PC-9 (cell line): ENCODE measurements around the gene RTL1. TPM values are rescaled to one million over a fixed set of nuclear protein-coding genes. Genes with fewer than 3 reads are reported as not detected.

ENCODE experiments used
- BruUV-seq: library from RNA; stranded (reverse); fragments of 400-500 nt; replicated peaks from 2 replicates; lab custom pipeline; 2021; lab: Mats Ljungman, UMichigan
- CTCF ChIA-PET: fragments of 300-600 bp; sonication (Branson Sonifier 250); formaldehyde crosslinking; loops from one replicate; lab custom pipeline; 2022; ENCODE audit warnings: antibody characterized with exemption; lab: Charles Lee
- POLR2A ChIA-PET: fragments of 300-600 bp; sonication (Branson Sonifier 250); formaldehyde crosslinking; loops from one replicate; lab custom pipeline; 2022; ENCODE audit warnings: antibody characterized with exemption; ENCODE audit not compliant: unreplicated experiment; lab: Charles Lee
- DNase-seq, 2 experiments: peaks; one replicate each; pipeline versions ENCODE4 v3.0.0 to v3.0.0-alpha.2; 2015 to 2022; ENCODE audit warnings: mixed read lengths in 1 of 2
- H2AFZ ChIP-seq: fragments of 200-600 bp; sonication (generic); 2 replicates; pipeline ENCODE4 v1.8.1; 2017; ENCODE audit warnings: antibody characterized with exemption
- H3F3A ChIP-seq: fragments of 200-600 bp; sonication (generic); 2 replicates; pipeline ENCODE4 v1.8.1; 2017; ENCODE audit warnings: antibody characterized with exemption, mild to moderate bottlenecking, low read depth; ENCODE audit not compliant: insufficient read depth
- H3K27ac ChIP-seq: fragments of 200-600 bp; sonication (generic); 2 replicates; pipeline ENCODE4 v1.6.1; 2016; ENCODE audit warnings: mixed run types
- H3K27me3 ChIP-seq: fragments of 200-600 bp; sonication (generic); 2 replicates; pipeline ENCODE4 v1.6.1; 2016; ENCODE audit warnings: low read depth, mixed run types; ENCODE audit not compliant: insufficient read depth
- H3K36me3 ChIP-seq: fragments of 200-600 bp; sonication (generic); 2 replicates; pipeline ENCODE4 v1.6.1; 2016; ENCODE audit warnings: low read depth, mixed run types
- H3K4me1 ChIP-seq: fragments of 200-600 bp; sonication (generic); replicated peaks from 2 replicates; pipeline ENCODE4 v1.6.1; 2016; ENCODE audit warnings: mixed run types; ENCODE audit not compliant: insufficient read depth
- H3K4me2 ChIP-seq: fragments of 200-600 bp; sonication (generic); 2 replicates; pipeline ENCODE4 v1.6.1; 2017; ENCODE audit warnings: mixed run types
- H3K4me3 ChIP-seq: fragments of 200-600 bp; sonication (generic); 2 replicates; pipeline ENCODE4 v1.6.1; 2016; ENCODE audit warnings: mixed run types
- H3K79me2 ChIP-seq: fragments of 200-600 bp; sonication (generic); 2 replicates; pipeline ENCODE4 v1.6.1; 2017; ENCODE audit warnings: low read depth, mixed run types
- H3K9me2 ChIP-seq: fragments of 200-600 bp; sonication (generic); 2 replicates; pipeline ENCODE4 v1.8.1; 2017; ENCODE audit warnings: mild to moderate bottlenecking; ENCODE audit not compliant: insufficient read depth
- H3K9me3 ChIP-seq: fragments of 200-600 bp; sonication (generic); 2 replicates; pipeline ENCODE4 v1.8.1; 2016; ENCODE audit warnings: low read depth; ENCODE audit not compliant: insufficient read depth
- H4K20me1 ChIP-seq: fragments of 200-600 bp; sonication (generic); 2 replicates; pipeline ENCODE4 v1.8.1; 2017; ENCODE audit not compliant: insufficient read depth
- CTCF ChIP-seq: fragments of 200-600 bp; sonication (generic); conservative IDR thresholded peaks from 2 replicates; pipeline ENCODE4 v1.6.1; 2017; ENCODE audit warnings: mixed run types, antibody characterized with exemption, mild to moderate bottlenecking, moderate library complexity
- EZH2 ChIP-seq: fragments of 200-600 bp; sonication (generic); IDR thresholded peaks from 2 replicates; pipeline ENCODE4 v1.8.0; 2017; ENCODE audit warnings: antibody characterized with exemption, low read depth
- intact Hi-C: fragments of 100-400 bp; cut with micrococcal nuclease; formaldehyde crosslinking; loops from one replicate; pipeline ENCODE4 v1.10.0; 2022; ENCODE audit not compliant: unreplicated experiment
- total RNA-seq: library from RNA; stranded (reverse); gene quantifications from 2 replicates; pipeline ENCODE4 v1.2.3, GENCODE V29; 2021

Gene RTL1
- total RNA-seq, 1 experiment from 2014 or later = not detected

- POLR2A ChIA-PET = no interaction called here
Observed at GRCh38 chr14:100889641-100890040, 13.9 kb downstream of the RTL1 start.

GRCh38 chr14:100888789-100889315 is 14.7 kb downstream of the RTL1 start:
- POLR2A ChIA-PET = no interaction called here
- no peaks in the 10 kb centered on the region for H3K9me2 ChIP-seq
- H3K27ac ChIP-seq = no peak overlapping the region
- no peak overlapping the region for H3K4me2 ChIP-seq
- H2AFZ ChIP-seq = no peak overlapping the region
- no peaks in the 10 kb centered on the region for H3F3A ChIP-seq
- no TSS peak for BruUV-seq
- CTCF ChIA-PET = no interaction called here
- H3K4me1 ChIP-seq = no peaks in the 10 kb centered on the region
- H3K36me3 ChIP-seq = no peaks in the 10 kb centered on the region
- no peak overlapping the region for H3K4me3 ChIP-seq
- DNase-seq = no peak
- H3K9me3 ChIP-seq = no peaks in the 10 kb centered on the region
- no peak for TF ChIP-seq EZH2
- TF ChIP-seq CTCF = no peak
- intact Hi-C loops = no loop called here
- H3K27me3 ChIP-seq = peaks cover 72% of the 10 kb centered on the region
- H3K79me2 ChIP-seq = no peaks in the 10 kb centered on the region
- H4K20me1 ChIP-seq = no peaks in the 10 kb centered on the region

More at GRCh38 chr14:100889641-100890040, 13.9 kb downstream of the RTL1 start:
- CTCF ChIA-PET = no interaction called here
- no peak for DNase-seq
- Histone ChIP-seq H3K4me3 (no peak overlapping the region), H2AFZ (no peak overlapping the region), H3K27ac (no peak overlapping the region), H4K20me1 (no peaks in the 10 kb centered on the region), H3K79me2 (no peaks in the 10 kb centered on the region), H3F3A (no peaks in the 10 kb centered on the region), H3K27me3 (peaks cover 64% of the 10 kb centered on the region), H3K36me3 (no peaks in the 10 kb centered on the region), H3K9me2 (no peaks in the 10 kb centered on the region), H3K9me3 (no peaks in the 10 kb centered on the region), H3K4me1 (no peaks in the 10 kb centered on the region), H3K4me2 (no peak overlapping the region)
- intact Hi-C loops = no loop called here
- BruUV-seq = no TSS peak
- TF ChIP-seq CTCF (no peak), EZH2 (no peak)

- Histone ChIP-seq H3K36me3 (no peaks in the 10 kb centered on the region), H3K9me3 (no peaks in the 10 kb centered on the region), H3F3A (no peaks in the 10 kb centered on the region), H2AFZ (no peak overlapping the region), H3K27me3 (peaks cover 73% of the 10 kb centered on the region), H3K27ac (no peak overlapping the region), H3K4me2 (no peak overlapping the region), H4K20me1 (no peaks in the 10 kb centered on the region), H3K79me2 (no peaks in the 10 kb centered on the region), H3K4me1 (no peaks in the 10 kb centered on the region), H3K4me3 (no peak overlapping the region), H3K9me2 (no peaks in the 10 kb centered on the region)
- POLR2A ChIA-PET = no interaction called here
- TF ChIP-seq CTCF (no peak), EZH2 (no peak)
- CTCF ChIA-PET = no interaction called here
- no TSS peak for BruUV-seq
- intact Hi-C loops = no loop called here
- DNase-seq = no peak
Observed at GRCh38 chr14:100887728-100888335, 15.7 kb downstream of the RTL1 start.
